Mesendoderm (in vitro differentiated cells): Measurements from ENCODE around the gene RORC.

Experiments
- DNase-seq: peaks from one replicate; pipeline ENCODE4 v3.0.0; 2013
- H2AK5ac ChIP-seq: 2 replicates; pipeline ENCODE4 v1.6.1; 2013; ENCODE audit warnings: low read length, inconsistent platforms
- H2BK120ac ChIP-seq: 2 replicates; pipeline ENCODE4 v1.6.1; 2013; ENCODE audit warnings: low read depth, mild to moderate bottlenecking, low read length, moderate library complexity, mixed read lengths
- H2BK15ac ChIP-seq: replicated peaks from 2 replicates; pipeline ENCODE4 v1.6.1; 2013; ENCODE audit warnings: low read depth, mild to moderate bottlenecking, moderate library complexity
- H2BK5ac ChIP-seq: 2 replicates; pipeline ENCODE4 v1.6.1; 2013; ENCODE audit warnings: low read length, inconsistent platforms
- H3K18ac ChIP-seq: 2 replicates; pipeline ENCODE4 v1.6.1; 2013; ENCODE audit warnings: mild to moderate bottlenecking, low read length, mixed read lengths
- H3K23ac ChIP-seq: one replicate; pipeline ENCODE4 v1.6.1; 2013; ENCODE audit warnings: low read length
- H3K27ac ChIP-seq: 2 replicates; pipeline ENCODE4 v1.5.1; 2013; ENCODE audit warnings: low read depth, mild to moderate bottlenecking, inconsistent platforms, low read length, moderate library complexity
- H3K27me3 ChIP-seq: 2 replicates; pipeline ENCODE4 v1.6.1; 2013; ENCODE audit warnings: low read length, control low read depth, mild to moderate bottlenecking, inconsistent platforms; ENCODE audit not compliant: insufficient read depth, poor library complexity
- H3K36me3 ChIP-seq: 2 replicates; pipeline ENCODE4 v1.6.1; 2013; ENCODE audit warnings: low read length, inconsistent platforms; ENCODE audit not compliant: control insufficient read depth, insufficient read depth
- H3K4ac ChIP-seq: one replicate; pipeline ENCODE4 v1.6.1; 2013; ENCODE audit warnings: low read depth, mild to moderate bottlenecking, low read length, moderate library complexity
- H3K4me1 ChIP-seq: 2 replicates; pipeline ENCODE4 v1.6.1; 2013; ENCODE audit warnings: low read depth, low read length, inconsistent platforms; ENCODE audit not compliant: control insufficient read depth
- H3K4me2 ChIP-seq: 2 replicates; pipeline ENCODE4 v1.6.1; 2013; ENCODE audit warnings: low read length
- H3K4me3 ChIP-seq: 2 replicates; pipeline ENCODE4 v1.5.1; 2013; ENCODE audit warnings: mild to moderate bottlenecking, low read length
- H3K56ac ChIP-seq: one replicate; pipeline ENCODE4 v1.6.1; 2013; ENCODE audit warnings: low read length
- H3K79me1 ChIP-seq: 2 replicates; pipeline ENCODE4 v1.6.1; 2013; ENCODE audit warnings: low read length, inconsistent platforms
- H3K79me2 ChIP-seq: 2 replicates; pipeline ENCODE4 v1.6.1; 2013; ENCODE audit warnings: mild to moderate bottlenecking, low read length; ENCODE audit not compliant: control insufficient read depth, insufficient read depth
- H3K9ac ChIP-seq: 2 replicates; pipeline ENCODE4 v1.6.1; 2013; ENCODE audit warnings: low read length, inconsistent platforms
- H4K5ac ChIP-seq: one replicate; pipeline ENCODE4 v1.6.1; 2013; ENCODE audit warnings: low read length
- H4K8ac ChIP-seq: one replicate; pipeline ENCODE4 v1.6.1; 2013; ENCODE audit warnings: low read depth, mild to moderate bottlenecking, control low read depth, low read length, moderate library complexity
- WGBS: extraction: QIAGEN DNeasy Blood & Tissue Kit; methylation state at CpG from one replicate; pipeline ENCODE4 v1.1.7; 2013; ENCODE audit warnings: low lambda C conversion rate, missing lambda C conversion rate; ENCODE audit not compliant: insufficient coverage; ENCODE audit errors: extremely low coverage; 5-methylcytosine and 5-hydroxymethylcytosine counted together

Gene RORC

DNA sequence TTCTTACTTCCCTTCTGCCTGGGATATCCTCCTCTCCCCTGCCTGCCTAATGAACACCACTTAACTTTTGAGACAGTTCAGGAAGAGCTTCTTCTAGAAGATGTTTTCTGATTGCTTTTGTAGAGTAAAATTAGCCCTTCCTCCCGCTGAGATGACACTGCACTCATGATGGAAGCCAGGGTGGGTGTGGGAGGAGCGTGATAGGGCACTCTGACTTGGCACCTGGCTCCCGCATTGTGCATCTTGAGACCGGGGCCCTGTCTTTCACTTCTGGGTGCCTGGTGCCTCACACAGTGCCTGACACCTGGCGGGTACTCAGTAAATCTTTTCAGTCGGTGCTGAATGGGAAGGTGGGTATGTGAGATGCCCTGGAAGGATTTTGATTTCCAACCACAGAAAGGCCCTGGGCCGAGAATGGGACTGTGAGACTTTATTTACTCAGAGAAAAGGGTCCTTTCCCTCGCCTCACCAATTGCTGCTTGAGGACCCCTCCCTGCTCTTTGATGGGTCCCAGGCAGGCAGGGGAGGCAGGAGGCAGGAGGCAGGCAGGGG lies 15.2 kb upstream of the RORC start:
- Histone ChIP-seq H3K23ac (no peak overlapping the region), H3K27ac (no peak overlapping the region), H2BK5ac (no peak overlapping the region), H2BK15ac (no peak overlapping the region), H3K18ac (no peak overlapping the region), H3K79me2 (no peaks in the 10 kb centered on the region), H3K79me1 (no peaks in the 10 kb centered on the region), H3K9ac (no peak overlapping the region), H3K4ac (no peak overlapping the region), H3K27me3 (no peaks in the 10 kb centered on the region), H3K4me3 (no peak overlapping the region), H3K56ac (no peak overlapping the region), H3K36me3 (no peaks in the 10 kb centered on the region), H3K4me2 (no peak overlapping the region), H4K8ac (no peak overlapping the region), H2BK120ac (no peak overlapping the region), H3K4me1 (no peaks in the 10 kb centered on the region), H2AK5ac (no peak overlapping the region), H4K5ac (no peak overlapping the region)
- no CpG with 5 or more reads among the region's 8 CpGs for WGBS
- DNase-seq, result no peak

- no peaks in the 10 kb centered on the region for H3K79me2 ChIP-seq
- no peak overlapping the region for H3K56ac ChIP-seq
- H3K18ac ChIP-seq, result no peak overlapping the region
- no peak overlapping the region for H3K4ac ChIP-seq
- no peaks in the 10 kb centered on the region for H3K79me1 ChIP-seq
- no peak overlapping the region for H3K4me3 ChIP-seq
- no peak overlapping the region for H3K4me2 ChIP-seq
- H3K36me3 ChIP-seq, result no peaks in the 10 kb centered on the region
- no CpG with 5 or more reads among the region's 6 CpGs for WGBS
- H2BK15ac ChIP-seq, result no peak overlapping the region
- no peaks in the 10 kb centered on the region for H3K27me3 ChIP-seq
- H3K27ac ChIP-seq, result no peak overlapping the region
- peak; percentile 86 for DNase-seq
- H3K23ac ChIP-seq, result no peak overlapping the region
- no peak overlapping the region for H4K8ac ChIP-seq
- no peak overlapping the region for H2AK5ac ChIP-seq
- no peaks in the 10 kb centered on the region for H3K4me1 ChIP-seq
- no peak overlapping the region for H2BK120ac ChIP-seq
- no peak overlapping the region for H2BK5ac ChIP-seq
- no peak overlapping the region for H3K9ac ChIP-seq
- no peak overlapping the region for H4K5ac ChIP-seq
Measured at GRCh38 chr1:151846062-151846568, 14.5 kb upstream of the RORC start.

DNA sequence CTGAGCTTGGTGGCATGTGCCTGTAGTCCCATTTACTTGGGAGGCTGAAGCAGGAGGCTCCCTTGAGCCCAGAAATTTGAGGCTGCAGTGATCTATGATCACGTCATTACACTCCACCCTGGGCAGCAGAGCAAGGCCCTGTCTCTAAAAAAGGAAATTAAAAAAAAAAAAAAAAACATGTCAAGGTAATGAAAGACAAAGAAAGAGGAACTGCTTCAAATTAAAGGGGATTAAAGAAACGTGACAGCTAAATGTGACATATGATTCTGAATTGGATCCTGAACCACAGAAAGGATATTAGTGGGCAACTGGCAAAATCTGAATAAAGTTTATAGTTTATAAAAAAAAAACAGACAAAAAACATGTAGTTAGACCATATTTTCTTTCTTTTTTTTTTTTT lies 11.8 kb upstream of the RORC start:
- DNase-seq, result no peak
- H3K4ac ChIP-seq, result no peak overlapping the region
- no peak overlapping the region for H4K5ac ChIP-seq
- H2BK5ac ChIP-seq, result no peak overlapping the region
- H3K18ac ChIP-seq, result no peak overlapping the region
- H3K4me1 ChIP-seq, result no peaks in the 10 kb centered on the region
- H2AK5ac ChIP-seq, result no peak overlapping the region
- no peak overlapping the region for H4K8ac ChIP-seq
- H2BK15ac ChIP-seq, result no peak overlapping the region
- no peak overlapping the region for H3K4me3 ChIP-seq
- no peaks in the 10 kb centered on the region for H3K27me3 ChIP-seq
- no peak overlapping the region for H3K27ac ChIP-seq
- no peak overlapping the region for H3K23ac ChIP-seq
- no peak overlapping the region for H3K9ac ChIP-seq
- WGBS, result no CpG with 5 or more reads among the region's 2 CpGs
- no peaks in the 10 kb centered on the region for H3K36me3 ChIP-seq
- no peak overlapping the region for H3K4me2 ChIP-seq
- H3K79me2 ChIP-seq, result no peaks in the 10 kb centered on the region
- H2BK120ac ChIP-seq, result no peak overlapping the region
- H3K56ac ChIP-seq, result no peak overlapping the region
- H3K79me1 ChIP-seq, result no peaks in the 10 kb centered on the region

GRCh38 chr1:151841141-151841540 lies 9.5 kb upstream of the RORC start:
- Histone ChIP-seq H3K27me3 (no peaks in the 10 kb centered on the region), H2BK120ac (no peak overlapping the region), H3K79me2 (no peaks in the 10 kb centered on the region), H3K4me2 (no peak overlapping the region), H3K4ac (no peak overlapping the region), H3K9ac (no peak overlapping the region), H2BK5ac (no peak overlapping the region), H3K23ac (no peak overlapping the region), H3K27ac (no peak overlapping the region), H3K4me1 (no peaks in the 10 kb centered on the region), H4K5ac (no peak overlapping the region), H3K36me3 (no peaks in the 10 kb centered on the region), H3K56ac (no peak overlapping the region), H3K79me1 (no peaks in the 10 kb centered on the region), H2BK15ac (no peak overlapping the region), H3K18ac (no peak overlapping the region), H2AK5ac (no peak overlapping the region), H3K4me3 (no peak overlapping the region), H4K8ac (no peak overlapping the region)
- no peak for DNase-seq
- WGBS, result no CpG with 5 or more reads among the region's 2 CpGs

GRCh38 chr1:151840421-151840820 lies 8.8 kb upstream of the RORC start:
- no peak overlapping the region for H3K27ac ChIP-seq
- H3K36me3 ChIP-seq, result no peaks in the 10 kb centered on the region
- no peak overlapping the region for H4K8ac ChIP-seq
- H3K56ac ChIP-seq, result peak overlapping the region; percentile 91
- H3K79me1 ChIP-seq, result no peaks in the 10 kb centered on the region
- H2BK5ac ChIP-seq, result no peak overlapping the region
- H3K23ac ChIP-seq, result no peak overlapping the region
- H3K4me1 ChIP-seq, result no peaks in the 10 kb centered on the region
- no peak overlapping the region for H4K5ac ChIP-seq
- no peak overlapping the region for H2BK120ac ChIP-seq
- no peaks in the 10 kb centered on the region for H3K27me3 ChIP-seq
- no peak overlapping the region for H3K4ac ChIP-seq
- no peak overlapping the region for H3K4me2 ChIP-seq
- DNase-seq, result no peak
- peak overlapping the region; percentile 83 for H3K9ac ChIP-seq
- no peak overlapping the region for H2BK15ac ChIP-seq
- H3K79me2 ChIP-seq, result no peaks in the 10 kb centered on the region
- H3K18ac ChIP-seq, result peak overlapping the region; percentile 41
- no peak overlapping the region for H3K4me3 ChIP-seq
- H2AK5ac ChIP-seq, result no peak overlapping the region
